K562 (cell line): ENCODE data around the gene PPP1R14B. TPM values are rescaled to one million over a fixed set of nuclear protein-coding genes. Genes with fewer than 3 reads are reported as not detected.
A peak's percentile ranks its signal among the peaks of the same experiment; 100 is the strongest.

Source experiments
- KDM4B ChIP-seq, 2 experiments: fragments of 450-650 bp in 1 of 2; sonication (generic) in 1 of 2; IDR thresholded peaks; 2 replicates each; pipeline ENCODE4 v1.6.1; 2016 to 2017; ENCODE audit warnings: borderline replicate concordance in 2 of 2, antibody characterized with exemption in 1 of 2, low read depth in 1 of 2, mild to moderate bottlenecking in 1 of 2
- TEAD1 ChIP-seq, 2 experiments: fragments of 450-650 bp in 1 of 2; sonication (generic) in 1 of 2; formaldehyde crosslinking; IDR thresholded peaks; 2 replicates each; pipeline versions ENCODE4 v1.4.0 to v1.8.0; 2020 to 2022; ENCODE audit warnings: mild to moderate bottlenecking in 2 of 2, missing genetic modification reagents in 1 of 2
- U2AF2 ChIP-seq: fragments of 200-400 bp; formaldehyde crosslinking; optimal IDR thresholded peaks from 2 replicates; pipeline ENCODE3; 2017; ENCODE audit warnings: low read depth, mild to moderate bottlenecking, low read length
- ZNF431 ChIP-seq: sonication (generic); formaldehyde crosslinking; IDR thresholded peaks from 2 replicates; pipeline ENCODE4 v1.8.0; 2022; ENCODE audit warnings: mild to moderate bottlenecking, missing genetic modification reagents
- polyA plus RNA-seq, 8 experiments: library from polyadenylated mRNA; depleted of rRNA in 4 of 8; stranded (reverse) in 5 of 8; unstranded in 3 of 8; fragments of >200 nt; fragmentation: Nextera tagmentation in 2 of 8; fragmentation: Illumina TruSeq in 1 of 8; extraction: Ambion mirVana in 2 of 8; extraction: Trizol in 1 of 8; gene quantifications; 2 replicates each; pipeline versions ENCODE4 v1.2.1 to v1.2.3, GENCODE V29; 2011 to 2014; ENCODE audit warnings: inconsistent platforms in 1 of 8, missing spikeins in 1 of 8
- total RNA-seq, 7 experiments: library from RNA; depleted of rRNA in 6 of 7; stranded (reverse); fragments of >200 nt in 6 of 7; fragmentation: Illumina TruSeq in 2 of 7; extraction: Trizol in 2 of 7; gene quantifications; 2 replicates each; pipeline versions ENCODE4 v1.2.1 to v1.2.3, GENCODE V29; 2011 to 2021; ENCODE audit warnings: low replicate concordance in 1 of 7
- TF ChIP-seq, protein P1 (sequence below): fragments of 250-450 bp; sonication (Bioruptor Pico); IDR thresholded peaks from 2 replicates; pipeline ENCODE4 v1.4.0; 2020
- TF ChIP-seq, protein P2 (sequence below): fragments of 450-650 bp; IDR thresholded peaks from 2 replicates; pipeline ENCODE4 v1.6.1; 2016; ENCODE audit warnings: mild to moderate bottlenecking, moderate library complexity
- TF ChIP-seq, protein P3 (sequence below), 3 experiments: fragments of 200-800 bp in 1 of 3; fragments of 250-450 bp in 1 of 3; fragments of 450-650 bp in 1 of 3; sonication (Bioruptor Pico) in 1 of 3; sonication (Bioruptor generic) in 1 of 3; formaldehyde crosslinking in 1 of 3; IDR thresholded peaks; 2 replicates each; pipeline versions ENCODE4 v1.6.1 to v1.8.0; 2016 to 2022; ENCODE audit warnings: mild to moderate bottlenecking in 2 of 3, missing genetic modification characterization in 2 of 3, missing compliant biosample characterization in 1 of 3, moderate library complexity in 1 of 3

PPP1R14B gene
- total and polyA plus RNA-seq, 9 of the 15 experiments (the other 6 are each of a cell fraction or from before 2014, with no cell fraction given) = 7.7 to 566 (median 212) TPM

GRCh38 chr11:64246871-64247728 is at the start of gene PPP1R14B (continued):
- TF ChIP-seq, protein P1, sequence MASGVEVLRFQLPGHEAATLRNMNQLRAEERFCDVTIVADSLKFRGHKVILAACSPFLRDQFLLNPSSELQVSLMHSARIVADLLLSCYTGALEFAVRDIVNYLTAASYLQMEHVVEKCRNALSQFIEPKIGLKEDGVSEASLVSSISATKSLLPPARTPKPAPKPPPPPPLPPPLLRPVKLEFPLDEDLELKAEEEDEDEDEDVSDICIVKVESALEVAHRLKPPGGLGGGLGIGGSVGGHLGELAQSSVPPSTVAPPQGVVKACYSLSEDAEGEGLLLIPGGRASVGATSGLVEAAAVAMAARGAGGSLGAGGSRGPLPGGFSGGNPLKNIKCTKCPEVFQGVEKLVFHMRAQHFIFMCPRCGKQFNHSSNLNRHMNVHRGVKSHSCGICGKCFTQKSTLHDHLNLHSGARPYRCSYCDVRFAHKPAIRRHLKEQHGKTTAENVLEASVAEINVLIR (CRISPR knock-in tag) = no peak
- TF ChIP-seq, protein P2, sequence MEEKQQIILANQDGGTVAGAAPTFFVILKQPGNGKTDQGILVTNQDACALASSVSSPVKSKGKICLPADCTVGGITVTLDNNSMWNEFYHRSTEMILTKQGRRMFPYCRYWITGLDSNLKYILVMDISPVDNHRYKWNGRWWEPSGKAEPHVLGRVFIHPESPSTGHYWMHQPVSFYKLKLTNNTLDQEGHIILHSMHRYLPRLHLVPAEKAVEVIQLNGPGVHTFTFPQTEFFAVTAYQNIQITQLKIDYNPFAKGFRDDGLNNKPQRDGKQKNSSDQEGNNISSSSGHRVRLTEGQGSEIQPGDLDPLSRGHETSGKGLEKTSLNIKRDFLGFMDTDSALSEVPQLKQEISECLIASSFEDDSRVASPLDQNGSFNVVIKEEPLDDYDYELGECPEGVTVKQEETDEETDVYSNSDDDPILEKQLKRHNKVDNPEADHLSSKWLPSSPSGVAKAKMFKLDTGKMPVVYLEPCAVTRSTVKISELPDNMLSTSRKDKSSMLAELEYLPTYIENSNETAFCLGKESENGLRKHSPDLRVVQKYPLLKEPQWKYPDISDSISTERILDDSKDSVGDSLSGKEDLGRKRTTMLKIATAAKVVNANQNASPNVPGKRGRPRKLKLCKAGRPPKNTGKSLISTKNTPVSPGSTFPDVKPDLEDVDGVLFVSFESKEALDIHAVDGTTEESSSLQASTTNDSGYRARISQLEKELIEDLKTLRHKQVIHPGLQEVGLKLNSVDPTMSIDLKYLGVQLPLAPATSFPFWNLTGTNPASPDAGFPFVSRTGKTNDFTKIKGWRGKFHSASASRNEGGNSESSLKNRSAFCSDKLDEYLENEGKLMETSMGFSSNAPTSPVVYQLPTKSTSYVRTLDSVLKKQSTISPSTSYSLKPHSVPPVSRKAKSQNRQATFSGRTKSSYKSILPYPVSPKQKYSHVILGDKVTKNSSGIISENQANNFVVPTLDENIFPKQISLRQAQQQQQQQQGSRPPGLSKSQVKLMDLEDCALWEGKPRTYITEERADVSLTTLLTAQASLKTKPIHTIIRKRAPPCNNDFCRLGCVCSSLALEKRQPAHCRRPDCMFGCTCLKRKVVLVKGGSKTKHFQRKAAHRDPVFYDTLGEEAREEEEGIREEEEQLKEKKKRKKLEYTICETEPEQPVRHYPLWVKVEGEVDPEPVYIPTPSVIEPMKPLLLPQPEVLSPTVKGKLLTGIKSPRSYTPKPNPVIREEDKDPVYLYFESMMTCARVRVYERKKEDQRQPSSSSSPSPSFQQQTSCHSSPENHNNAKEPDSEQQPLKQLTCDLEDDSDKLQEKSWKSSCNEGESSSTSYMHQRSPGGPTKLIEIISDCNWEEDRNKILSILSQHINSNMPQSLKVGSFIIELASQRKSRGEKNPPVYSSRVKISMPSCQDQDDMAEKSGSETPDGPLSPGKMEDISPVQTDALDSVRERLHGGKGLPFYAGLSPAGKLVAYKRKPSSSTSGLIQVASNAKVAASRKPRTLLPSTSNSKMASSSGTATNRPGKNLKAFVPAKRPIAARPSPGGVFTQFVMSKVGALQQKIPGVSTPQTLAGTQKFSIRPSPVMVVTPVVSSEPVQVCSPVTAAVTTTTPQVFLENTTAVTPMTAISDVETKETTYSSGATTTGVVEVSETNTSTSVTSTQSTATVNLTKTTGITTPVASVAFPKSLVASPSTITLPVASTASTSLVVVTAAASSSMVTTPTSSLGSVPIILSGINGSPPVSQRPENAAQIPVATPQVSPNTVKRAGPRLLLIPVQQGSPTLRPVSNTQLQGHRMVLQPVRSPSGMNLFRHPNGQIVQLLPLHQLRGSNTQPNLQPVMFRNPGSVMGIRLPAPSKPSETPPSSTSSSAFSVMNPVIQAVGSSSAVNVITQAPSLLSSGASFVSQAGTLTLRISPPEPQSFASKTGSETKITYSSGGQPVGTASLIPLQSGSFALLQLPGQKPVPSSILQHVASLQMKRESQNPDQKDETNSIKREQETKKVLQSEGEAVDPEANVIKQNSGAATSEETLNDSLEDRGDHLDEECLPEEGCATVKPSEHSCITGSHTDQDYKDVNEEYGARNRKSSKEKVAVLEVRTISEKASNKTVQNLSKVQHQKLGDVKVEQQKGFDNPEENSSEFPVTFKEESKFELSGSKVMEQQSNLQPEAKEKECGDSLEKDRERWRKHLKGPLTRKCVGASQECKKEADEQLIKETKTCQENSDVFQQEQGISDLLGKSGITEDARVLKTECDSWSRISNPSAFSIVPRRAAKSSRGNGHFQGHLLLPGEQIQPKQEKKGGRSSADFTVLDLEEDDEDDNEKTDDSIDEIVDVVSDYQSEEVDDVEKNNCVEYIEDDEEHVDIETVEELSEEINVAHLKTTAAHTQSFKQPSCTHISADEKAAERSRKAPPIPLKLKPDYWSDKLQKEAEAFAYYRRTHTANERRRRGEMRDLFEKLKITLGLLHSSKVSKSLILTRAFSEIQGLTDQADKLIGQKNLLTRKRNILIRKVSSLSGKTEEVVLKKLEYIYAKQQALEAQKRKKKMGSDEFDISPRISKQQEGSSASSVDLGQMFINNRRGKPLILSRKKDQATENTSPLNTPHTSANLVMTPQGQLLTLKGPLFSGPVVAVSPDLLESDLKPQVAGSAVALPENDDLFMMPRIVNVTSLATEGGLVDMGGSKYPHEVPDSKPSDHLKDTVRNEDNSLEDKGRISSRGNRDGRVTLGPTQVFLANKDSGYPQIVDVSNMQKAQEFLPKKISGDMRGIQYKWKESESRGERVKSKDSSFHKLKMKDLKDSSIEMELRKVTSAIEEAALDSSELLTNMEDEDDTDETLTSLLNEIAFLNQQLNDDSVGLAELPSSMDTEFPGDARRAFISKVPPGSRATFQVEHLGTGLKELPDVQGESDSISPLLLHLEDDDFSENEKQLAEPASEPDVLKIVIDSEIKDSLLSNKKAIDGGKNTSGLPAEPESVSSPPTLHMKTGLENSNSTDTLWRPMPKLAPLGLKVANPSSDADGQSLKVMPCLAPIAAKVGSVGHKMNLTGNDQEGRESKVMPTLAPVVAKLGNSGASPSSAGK = peak; percentile 95
- TF ChIP-seq U2AF2 (no peak), ZNF431 (CRISPR knock-in tag) (0 out of 2 replicates have a peak, but pooled peaks have one; percentile 15), TEAD1 (CRISPR knock-in tag; IDR thresholded peaks at IDR 0.05) (peak in 1 of 2 experiments; percentile 75; a peak in 1 of 4 replicates), KDM4B (IDR thresholded peaks at IDR 0.05; ENCODE audit: borderline replicate concordance in 2 of 2, low read depth in 1 of 2) (peak in 1 of 2 experiments; percentile 57; a peak in 2 of 4 replicates)
- TF ChIP-seq, protein P3, sequence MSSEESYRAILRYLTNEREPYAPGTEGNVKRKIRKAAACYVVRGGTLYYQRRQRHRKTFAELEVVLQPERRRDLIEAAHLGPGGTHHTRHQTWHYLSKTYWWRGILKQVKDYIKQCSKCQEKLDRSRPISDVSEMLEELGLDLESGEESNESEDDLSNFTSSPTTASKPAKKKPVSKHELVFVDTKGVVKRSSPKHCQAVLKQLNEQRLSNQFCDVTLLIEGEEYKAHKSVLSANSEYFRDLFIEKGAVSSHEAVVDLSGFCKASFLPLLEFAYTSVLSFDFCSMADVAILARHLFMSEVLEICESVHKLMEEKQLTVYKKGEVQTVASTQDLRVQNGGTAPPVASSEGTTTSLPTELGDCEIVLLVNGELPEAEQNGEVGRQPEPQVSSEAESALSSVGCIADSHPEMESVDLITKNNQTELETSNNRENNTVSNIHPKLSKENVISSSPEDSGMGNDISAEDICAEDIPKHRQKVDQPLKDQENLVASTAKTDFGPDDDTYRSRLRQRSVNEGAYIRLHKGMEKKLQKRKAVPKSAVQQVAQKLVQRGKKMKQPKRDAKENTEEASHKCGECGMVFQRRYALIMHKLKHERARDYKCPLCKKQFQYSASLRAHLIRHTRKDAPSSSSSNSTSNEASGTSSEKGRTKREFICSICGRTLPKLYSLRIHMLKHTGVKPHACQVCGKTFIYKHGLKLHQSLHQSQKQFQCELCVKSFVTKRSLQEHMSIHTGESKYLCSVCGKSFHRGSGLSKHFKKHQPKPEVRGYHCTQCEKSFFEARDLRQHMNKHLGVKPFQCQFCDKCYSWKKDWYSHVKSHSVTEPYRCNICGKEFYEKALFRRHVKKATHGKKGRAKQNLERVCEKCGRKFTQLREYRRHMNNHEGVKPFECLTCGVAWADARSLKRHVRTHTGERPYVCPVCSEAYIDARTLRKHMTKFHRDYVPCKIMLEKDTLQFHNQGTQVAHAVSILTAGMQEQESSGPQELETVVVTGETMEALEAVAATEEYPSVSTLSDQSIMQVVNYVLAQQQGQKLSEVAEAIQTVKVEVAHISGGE (CRISPR knock-in tag; IDR thresholded peaks at IDR 0.05) = peak in 2 of 3 experiments; percentile 73 to 95; a peak in 5 of 6 replicates
